Measurements from ENCODE around the gene ALPI.
A peak's percentile ranks its signal among the peaks of the same experiment; 100 is the strongest.
"Not testable (repeated sequence)": the region's sequence is repeated elsewhere in the genome, so short reads cannot be mapped to it uniquely, and the experiment has no call there.

The ALPI gene

GRCh38 chr2:232436381-232437194 is 19.4 kb upstream of the ALPI start:
- no peak for DNase-seq (ENCODE audit: low read depth)
- no peak overlapping the region for H3K4me3 ChIP-seq (replicated peaks; ENCODE audit: low read depth, low read length)
- no peak for TF ChIP-seq CTCF (IDR thresholded peaks at IDR 0.05; ENCODE audit: low read length, missing control alignments)

- no peak for TF ChIP-seq CTCF (IDR thresholded peaks at IDR 0.05; ENCODE audit: low read length, missing control alignments)
- DNase-seq (ENCODE audit: low read depth), result no peak
- no peak overlapping the region for H3K4me3 ChIP-seq (replicated peaks; ENCODE audit: low read depth, low read length)
These were observed 18.8 kb upstream of the ALPI start for GRCh38 chr2:232437195-232437571.

GRCh38 chr2:232438091-232438490 is 17.9 kb upstream of the ALPI start:
- no peak overlapping the region for H3K4me3 ChIP-seq (replicated peaks; ENCODE audit: low read depth, low read length)
- TF ChIP-seq CTCF (IDR thresholded peaks at IDR 0.05; ENCODE audit: low read length, missing control alignments), result no peak
- DNase-seq (ENCODE audit: low read depth), result no peak

- H3K4me3 ChIP-seq (replicated peaks; ENCODE audit: low read depth, low read length), result no peak overlapping the region
- DNase-seq (ENCODE audit: low read depth), result no peak
- no peak for TF ChIP-seq CTCF (IDR thresholded peaks at IDR 0.05; ENCODE audit: low read length, missing control alignments)
These were observed 16.8 kb upstream of the ALPI start for GRCh38 chr2:232438951-232439757.

GRCh38 chr2:232439758-232440135 is 16.2 kb upstream of the ALPI start:
- no peak for DNase-seq (ENCODE audit: low read depth)
- H3K4me3 ChIP-seq (replicated peaks; ENCODE audit: low read depth, low read length), result no peak overlapping the region
- no peak for TF ChIP-seq CTCF (IDR thresholded peaks at IDR 0.05; ENCODE audit: low read length, missing control alignments)

- not testable (repeated sequence) for H3K4me3 ChIP-seq (replicated peaks; ENCODE audit: low read depth, low read length)
- TF ChIP-seq CTCF (IDR thresholded peaks at IDR 0.05; ENCODE audit: low read length, missing control alignments), result peak; percentile 73
- peak; percentile 71 for DNase-seq (ENCODE audit: low read depth)
These were observed 15.5 kb upstream of the ALPI start for GRCh38 chr2:232440220-232441018.

All from fibroblast of pulmonary artery (primary cell).